HEK293 (cell line): ENCODE results near the gene MAP3K4.

Experiments used
- CTCF ChIA-PET: fragments of 350-600 bp; formaldehyde crosslinking; extraction: SDS; loops from one replicate; lab custom pipeline; 2021; ENCODE audit warnings: antibody characterized with exemption; lab: Yijun Ruan, JAX
- POLR2A ChIA-PET: fragments of 300-600 bp; formaldehyde crosslinking; extraction: SDS; loops from one replicate; lab custom pipeline; 2020; ENCODE audit warnings: antibody characterized with exemption, inconsistent platforms; lab: Yijun Ruan, JAX
- H3K27ac ChIP-seq: fragments of 200-500 bp; sonication (Bioruptor generic); 2 replicates; pipeline ENCODE4 v1.5.1; 2014; ENCODE audit warnings: low read depth, low read length, control low read depth, inconsistent platforms; ENCODE audit errors: extremely low read depth
- H3K36me3 ChIP-seq, 2 experiments: fragments of 200-500 bp in 1 of 2; sonication (Bioruptor generic) in 1 of 2; 1 replicate in 1 of 2; 2 replicates in 1 of 2; pipeline ENCODE4 v1.5.1; 2014 to 2017; ENCODE audit warnings: inconsistent platforms in 2 of 2, low read length in 2 of 2; ENCODE audit not compliant: control insufficient read depth in 2 of 2, insufficient read depth in 1 of 2
- H3K4me1 ChIP-seq: fragments of 200-500 bp; sonication (Bioruptor generic); 2 replicates; pipeline ENCODE4 v1.5.1; 2014; ENCODE audit warnings: mild to moderate bottlenecking, low read length, inconsistent platforms; ENCODE audit not compliant: control insufficient read depth, insufficient read depth
- H3K4me3 ChIP-seq: 2 replicates; pipeline ENCODE4 v1.5.1; 2011; ENCODE audit warnings: low read depth, mild to moderate bottlenecking, control low read depth, low read length, moderate library complexity
- H3K9me3 ChIP-seq: fragments of 200-500 bp; sonication (Bioruptor generic); 2 replicates; pipeline ENCODE4 v1.5.1; 2014; ENCODE audit warnings: low read depth, low read length, inconsistent platforms; ENCODE audit not compliant: control insufficient read depth, insufficient read depth
- SCRT2 ChIP-seq: fragments of 450-650 bp; formaldehyde crosslinking; IDR thresholded peaks from 2 replicates; pipeline ENCODE4 v1.5.1; 2016; ENCODE audit warnings: missing biosample characterization, missing genetic modification characterization
- ZIC2 ChIP-seq: fragments of 450-650 bp; formaldehyde crosslinking; IDR thresholded peaks from 2 replicates; pipeline ENCODE4 v1.5.1; 2016; ENCODE audit warnings: missing biosample characterization, missing genetic modification characterization
- ZNF433 ChIP-seq: fragments of 450-650 bp; formaldehyde crosslinking; IDR thresholded peaks from 2 replicates; pipeline ENCODE4 v1.5.1; 2016; ENCODE audit warnings: missing biosample characterization, missing genetic modification characterization, low read depth
- ZNF529 ChIP-seq: fragments of 450-650 bp; formaldehyde crosslinking; IDR thresholded peaks from 2 replicates; pipeline ENCODE4 v1.5.1; 2017; ENCODE audit warnings: missing genetic modification characterization, missing biosample characterization; ENCODE audit not compliant: insufficient replicate concordance
- ZNF654 ChIP-seq: fragments of 450-650 bp; formaldehyde crosslinking; IDR thresholded peaks from 2 replicates; pipeline ENCODE4 v1.5.1; 2016; ENCODE audit warnings: low read depth, missing biosample characterization, missing genetic modification characterization
- TF ChIP-seq, protein P1 (sequence below): fragments of 450-650 bp; formaldehyde crosslinking; conservative IDR thresholded peaks from 2 replicates; pipeline ENCODE4 v1.5.1; 2016; ENCODE audit warnings: low read depth, missing biosample characterization, missing genetic modification characterization
- TF ChIP-seq, protein P2 (sequence below): fragments of 450-650 bp; IDR thresholded peaks from 2 replicates; pipeline ENCODE4 v1.5.1; 2018; ENCODE audit warnings: missing biosample characterization, mild to moderate bottlenecking, missing genetic modification characterization
- TF ChIP-seq, protein P3 (sequence below): fragments of 450-650 bp; formaldehyde crosslinking; IDR thresholded peaks from 2 replicates; pipeline ENCODE4 v1.5.1; 2016; ENCODE audit warnings: missing biosample characterization, missing genetic modification characterization
- TF ChIP-seq, protein P4 (sequence below): fragments of 450-650 bp; formaldehyde crosslinking; IDR thresholded peaks from 2 replicates; pipeline ENCODE4 v1.5.1; 2016; ENCODE audit warnings: missing biosample characterization, missing genetic modification characterization
- TF ChIP-seq, protein P5 (sequence below): fragments of 450-650 bp; formaldehyde crosslinking; IDR thresholded peaks from 2 replicates; pipeline ENCODE4 v1.5.1; 2016; ENCODE audit warnings: missing biosample characterization, missing genetic modification characterization

The MAP3K4 gene

DNA sequence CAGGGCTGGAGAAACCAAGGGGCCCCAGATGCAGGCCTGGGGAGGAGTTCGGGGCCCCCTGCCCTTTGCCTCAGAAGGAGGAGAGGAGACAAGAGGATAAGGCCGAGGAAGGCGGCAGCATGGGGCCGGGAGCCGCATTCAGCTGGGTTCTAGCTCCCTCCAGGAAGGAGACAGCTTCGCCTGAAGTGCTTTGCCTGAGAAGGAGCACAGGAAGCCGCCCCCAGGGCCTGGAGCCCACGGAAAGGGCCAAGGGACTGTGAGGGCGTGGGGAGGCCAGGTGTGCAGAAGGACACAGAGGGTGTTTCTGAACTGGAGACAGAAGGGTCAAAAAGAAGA is 160.9 kb downstream of the MAP3K4 start:
- CTCF ChIA-PET = interaction anchor here (1.3 to 2.2 kb wide), 2 partner anchors 219 to 220 kb away, joined by 3 to 9 read pairs; no protein-coding TSS in a partner anchor
- Histone ChIP-seq H3K4me3 (no peak overlapping the region), H3K27ac (no peak overlapping the region), H3K9me3 (no peaks in the 10 kb centered on the region), H3K36me3 (peaks cover 0 to 58% of the 10 kb centered on the region in 2 experiments; a peak in 1 of 3 replicates), H3K4me1 (no peaks in the 10 kb centered on the region)
- POLR2A ChIA-PET = no interaction called here
- TF ChIP-seq, protein P1, sequence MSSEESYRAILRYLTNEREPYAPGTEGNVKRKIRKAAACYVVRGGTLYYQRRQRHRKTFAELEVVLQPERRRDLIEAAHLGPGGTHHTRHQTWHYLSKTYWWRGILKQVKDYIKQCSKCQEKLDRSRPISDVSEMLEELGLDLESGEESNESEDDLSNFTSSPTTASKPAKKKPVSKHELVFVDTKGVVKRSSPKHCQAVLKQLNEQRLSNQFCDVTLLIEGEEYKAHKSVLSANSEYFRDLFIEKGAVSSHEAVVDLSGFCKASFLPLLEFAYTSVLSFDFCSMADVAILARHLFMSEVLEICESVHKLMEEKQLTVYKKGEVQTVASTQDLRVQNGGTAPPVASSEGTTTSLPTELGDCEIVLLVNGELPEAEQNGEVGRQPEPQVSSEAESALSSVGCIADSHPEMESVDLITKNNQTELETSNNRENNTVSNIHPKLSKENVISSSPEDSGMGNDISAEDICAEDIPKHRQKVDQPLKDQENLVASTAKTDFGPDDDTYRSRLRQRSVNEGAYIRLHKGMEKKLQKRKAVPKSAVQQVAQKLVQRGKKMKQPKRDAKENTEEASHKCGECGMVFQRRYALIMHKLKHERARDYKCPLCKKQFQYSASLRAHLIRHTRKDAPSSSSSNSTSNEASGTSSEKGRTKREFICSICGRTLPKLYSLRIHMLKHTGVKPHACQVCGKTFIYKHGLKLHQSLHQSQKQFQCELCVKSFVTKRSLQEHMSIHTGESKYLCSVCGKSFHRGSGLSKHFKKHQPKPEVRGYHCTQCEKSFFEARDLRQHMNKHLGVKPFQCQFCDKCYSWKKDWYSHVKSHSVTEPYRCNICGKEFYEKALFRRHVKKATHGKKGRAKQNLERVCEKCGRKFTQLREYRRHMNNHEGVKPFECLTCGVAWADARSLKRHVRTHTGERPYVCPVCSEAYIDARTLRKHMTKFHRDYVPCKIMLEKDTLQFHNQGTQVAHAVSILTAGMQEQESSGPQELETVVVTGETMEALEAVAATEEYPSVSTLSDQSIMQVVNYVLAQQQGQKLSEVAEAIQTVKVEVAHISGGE (tag by site-specific recombination) = no peak
- TF ChIP-seq, protein P2, sequence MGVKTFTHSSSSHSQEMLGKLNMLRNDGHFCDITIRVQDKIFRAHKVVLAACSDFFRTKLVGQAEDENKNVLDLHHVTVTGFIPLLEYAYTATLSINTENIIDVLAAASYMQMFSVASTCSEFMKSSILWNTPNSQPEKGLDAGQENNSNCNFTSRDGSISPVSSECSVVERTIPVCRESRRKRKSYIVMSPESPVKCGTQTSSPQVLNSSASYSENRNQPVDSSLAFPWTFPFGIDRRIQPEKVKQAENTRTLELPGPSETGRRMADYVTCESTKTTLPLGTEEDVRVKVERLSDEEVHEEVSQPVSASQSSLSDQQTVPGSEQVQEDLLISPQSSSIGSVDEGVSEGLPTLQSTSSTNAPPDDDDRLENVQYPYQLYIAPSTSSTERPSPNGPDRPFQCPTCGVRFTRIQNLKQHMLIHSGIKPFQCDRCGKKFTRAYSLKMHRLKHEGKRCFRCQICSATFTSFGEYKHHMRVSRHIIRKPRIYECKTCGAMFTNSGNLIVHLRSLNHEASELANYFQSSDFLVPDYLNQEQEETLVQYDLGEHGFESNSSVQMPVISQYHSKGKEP (tag by site-specific recombination) = no peak
- 0 out of 2 replicates have a peak, but pooled peaks have one; percentile 29 for TF ChIP-seq ZIC2 (tag by site-specific recombination)
- TF ChIP-seq ZNF433 (tag by site-specific recombination) = no peak
- no peak for TF ChIP-seq ZNF529 (tag by site-specific recombination)

DNA sequence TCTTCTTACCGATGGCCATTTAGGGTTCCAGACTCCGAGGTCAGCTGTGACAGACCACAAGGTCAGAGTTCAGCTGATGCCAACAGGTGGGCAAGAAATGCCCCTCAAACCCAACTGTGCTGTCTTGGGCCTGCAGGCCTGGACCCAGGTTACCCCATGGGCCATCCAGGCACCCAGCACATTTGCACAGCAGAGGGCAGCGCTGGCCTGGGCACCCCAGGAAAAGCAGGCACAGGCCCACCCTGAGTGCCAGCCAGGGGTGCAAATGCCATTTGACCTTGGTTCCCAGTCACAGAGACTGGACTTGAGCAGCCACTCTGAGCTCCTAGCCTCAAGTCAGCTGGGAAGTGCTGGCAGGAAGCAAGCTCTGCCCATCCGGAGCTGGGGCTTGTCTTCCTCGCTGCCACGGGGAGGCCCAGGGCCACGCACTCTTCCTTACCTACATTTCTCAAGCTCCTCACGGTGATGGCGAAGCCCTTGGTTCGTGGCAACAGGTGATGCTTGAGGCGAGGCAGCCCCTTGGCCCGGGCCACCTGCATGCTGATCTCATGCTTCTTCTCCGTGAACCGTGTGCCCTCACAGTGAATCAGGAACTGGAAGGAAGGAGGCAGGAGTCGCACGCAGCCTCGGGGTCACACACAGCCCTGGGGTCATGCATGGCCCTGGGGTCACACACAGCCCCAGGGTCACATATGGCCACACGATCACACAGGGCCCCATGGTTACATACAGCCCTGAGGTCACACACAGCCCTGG is 161.5 kb downstream of the MAP3K4 start:
- TF ChIP-seq SCRT2 (tag by site-specific recombination) = no peak
- 0 out of 2 replicates have a peak, but pooled peaks have one; percentile 17 for TF ChIP-seq ZNF654
- TF ChIP-seq, protein P3, sequence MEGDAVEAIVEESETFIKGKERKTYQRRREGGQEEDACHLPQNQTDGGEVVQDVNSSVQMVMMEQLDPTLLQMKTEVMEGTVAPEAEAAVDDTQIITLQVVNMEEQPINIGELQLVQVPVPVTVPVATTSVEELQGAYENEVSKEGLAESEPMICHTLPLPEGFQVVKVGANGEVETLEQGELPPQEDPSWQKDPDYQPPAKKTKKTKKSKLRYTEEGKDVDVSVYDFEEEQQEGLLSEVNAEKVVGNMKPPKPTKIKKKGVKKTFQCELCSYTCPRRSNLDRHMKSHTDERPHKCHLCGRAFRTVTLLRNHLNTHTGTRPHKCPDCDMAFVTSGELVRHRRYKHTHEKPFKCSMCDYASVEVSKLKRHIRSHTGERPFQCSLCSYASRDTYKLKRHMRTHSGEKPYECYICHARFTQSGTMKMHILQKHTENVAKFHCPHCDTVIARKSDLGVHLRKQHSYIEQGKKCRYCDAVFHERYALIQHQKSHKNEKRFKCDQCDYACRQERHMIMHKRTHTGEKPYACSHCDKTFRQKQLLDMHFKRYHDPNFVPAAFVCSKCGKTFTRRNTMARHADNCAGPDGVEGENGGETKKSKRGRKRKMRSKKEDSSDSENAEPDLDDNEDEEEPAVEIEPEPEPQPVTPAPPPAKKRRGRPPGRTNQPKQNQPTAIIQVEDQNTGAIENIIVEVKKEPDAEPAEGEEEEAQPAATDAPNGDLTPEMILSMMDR (tag by site-specific recombination) = peak; percentile 39; the same call in 1 of the 2 replicates
- TF ChIP-seq, protein P4, sequence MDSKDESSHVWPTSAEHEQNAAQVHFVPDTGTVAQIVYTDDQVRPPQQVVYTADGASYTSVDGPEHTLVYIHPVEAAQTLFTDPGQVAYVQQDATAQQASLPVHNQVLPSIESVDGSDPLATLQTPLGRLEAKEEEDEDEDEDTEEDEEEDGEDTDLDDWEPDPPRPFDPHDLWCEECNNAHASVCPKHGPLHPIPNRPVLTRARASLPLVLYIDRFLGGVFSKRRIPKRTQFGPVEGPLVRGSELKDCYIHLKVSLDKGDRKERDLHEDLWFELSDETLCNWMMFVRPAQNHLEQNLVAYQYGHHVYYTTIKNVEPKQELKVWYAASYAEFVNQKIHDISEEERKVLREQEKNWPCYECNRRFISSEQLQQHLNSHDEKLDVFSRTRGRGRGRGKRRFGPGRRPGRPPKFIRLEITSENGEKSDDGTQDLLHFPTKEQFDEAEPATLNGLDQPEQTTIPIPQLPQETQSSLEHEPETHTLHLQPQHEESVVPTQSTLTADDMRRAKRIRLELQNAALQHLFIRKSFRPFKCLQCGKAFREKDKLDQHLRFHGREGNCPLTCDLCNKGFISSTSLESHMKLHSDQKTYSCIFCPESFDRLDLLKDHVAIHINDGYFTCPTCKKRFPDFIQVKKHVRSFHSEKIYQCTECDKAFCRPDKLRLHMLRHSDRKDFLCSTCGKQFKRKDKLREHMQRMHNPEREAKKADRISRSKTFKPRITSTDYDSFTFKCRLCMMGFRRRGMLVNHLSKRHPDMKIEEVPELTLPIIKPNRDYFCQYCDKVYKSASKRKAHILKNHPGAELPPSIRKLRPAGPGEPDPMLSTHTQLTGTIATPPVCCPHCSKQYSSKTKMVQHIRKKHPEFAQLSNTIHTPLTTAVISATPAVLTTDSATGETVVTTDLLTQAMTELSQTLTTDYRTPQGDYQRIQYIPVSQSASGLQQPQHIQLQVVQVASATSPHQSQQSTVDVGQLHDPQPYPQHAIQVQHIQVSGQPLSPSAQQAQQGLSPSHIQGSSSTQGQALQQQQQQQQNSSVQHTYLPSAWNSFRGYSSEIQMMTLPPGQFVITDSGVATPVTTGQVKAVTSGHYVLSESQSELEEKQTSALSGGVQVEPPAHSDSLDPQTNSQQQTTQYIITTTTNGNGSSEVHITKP (tag by site-specific recombination) = no peak
- TF ChIP-seq, protein P5, sequence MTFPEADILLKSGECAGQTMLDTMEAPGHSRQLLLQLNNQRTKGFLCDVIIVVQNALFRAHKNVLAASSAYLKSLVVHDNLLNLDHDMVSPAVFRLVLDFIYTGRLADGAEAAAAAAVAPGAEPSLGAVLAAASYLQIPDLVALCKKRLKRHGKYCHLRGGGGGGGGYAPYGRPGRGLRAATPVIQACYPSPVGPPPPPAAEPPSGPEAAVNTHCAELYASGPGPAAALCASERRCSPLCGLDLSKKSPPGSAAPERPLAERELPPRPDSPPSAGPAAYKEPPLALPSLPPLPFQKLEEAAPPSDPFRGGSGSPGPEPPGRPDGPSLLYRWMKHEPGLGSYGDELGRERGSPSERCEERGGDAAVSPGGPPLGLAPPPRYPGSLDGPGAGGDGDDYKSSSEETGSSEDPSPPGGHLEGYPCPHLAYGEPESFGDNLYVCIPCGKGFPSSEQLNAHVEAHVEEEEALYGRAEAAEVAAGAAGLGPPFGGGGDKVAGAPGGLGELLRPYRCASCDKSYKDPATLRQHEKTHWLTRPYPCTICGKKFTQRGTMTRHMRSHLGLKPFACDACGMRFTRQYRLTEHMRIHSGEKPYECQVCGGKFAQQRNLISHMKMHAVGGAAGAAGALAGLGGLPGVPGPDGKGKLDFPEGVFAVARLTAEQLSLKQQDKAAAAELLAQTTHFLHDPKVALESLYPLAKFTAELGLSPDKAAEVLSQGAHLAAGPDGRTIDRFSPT (tag by site-specific recombination) = 0 out of 2 replicates have a peak, but pooled peaks have one; percentile 12
- no peak overlapping the region for H3K4me3 ChIP-seq
- no peak overlapping the region for H3K27ac ChIP-seq
- peaks cover 0 to 52% of the 10 kb centered on the region in 2 experiments; a peak in 1 of 3 replicates for H3K36me3 ChIP-seq
- POLR2A ChIA-PET = no interaction called here
- H3K9me3 ChIP-seq = no peaks in the 10 kb centered on the region
- CTCF ChIA-PET = interaction anchor here (0.6 to 2.2 kb wide), 5 partner anchors 218 to 514 kb away, joined by 3 to 9 read pairs (median 3); no protein-coding TSS in a partner anchor
- no peaks in the 10 kb centered on the region for H3K4me1 ChIP-seq
